Mucosa of gallbladder (tissue), 1 donor: ENCODE results near the gene YRDC. TPM values are rescaled to one million over a fixed set of nuclear protein-coding genes. Genes with fewer than 3 reads are reported as not detected.
"Not testable (repeated sequence)": the region's sequence is repeated elsewhere in the genome, so short reads cannot be mapped to it uniquely, and the experiment has no call there.

ENCODE experiments used
- DNase-seq: peaks from one replicate; pipeline ENCODE4 v3.0.0-alpha.2; 2020; ENCODE audit warnings: low spot score
- total RNA-seq: library from RNA; stranded (reverse); gene quantifications from one replicate; pipeline ENCODE4 v1.2.1, GENCODE V29; 2021
- donor health status: DM: no; HTN: no; CAD: no.

Gene YRDC
- total RNA-seq, 1 donor from 2014 or later, result 11.5 TPM

- not testable (repeated sequence) for DNase-seq
These were observed 36.6 kb downstream of the YRDC start for GRCh38 chr1:37771440-37771839.

- DNase-seq, result no peak
These were observed 40.5 kb downstream of the YRDC start for GRCh38 chr1:37767488-37767887.

- no peak for DNase-seq
These were observed 41.9 kb downstream of the YRDC start for GRCh38 chr1:37765916-37766664.

- DNase-seq, result no peak
These were observed 43.0 kb downstream of the YRDC start, which contains the start of gene EPHA10 for GRCh38 chr1:37764888-37765441. Gene EPHA10, minus strand, starts transcription at chr1:37765120. Its CDS starts 54 bp downstream, at chr1:37765066.

GRCh38 chr1:37764414-37764825 lies 43.6 kb downstream of the YRDC start:
- peak; percentile 26 for DNase-seq

- DNase-seq, result no peak
These were observed 44.1 kb downstream of the YRDC start for GRCh38 chr1:37763791-37764413.

GRCh38 chr1:37762516-37762915 lies 45.5 kb downstream of the YRDC start:
- no peak for DNase-seq

GRCh38 chr1:37761416-37762095 lies 46.5 kb downstream of the YRDC start:
- DNase-seq, result no peak

- DNase-seq, result no peak
These were observed 48.6 kb downstream of the YRDC start for GRCh38 chr1:37759451-37759850.

GRCh38 chr1:37755951-37756560 lies 52.0 kb downstream of the YRDC start:
- DNase-seq, result no peak

- DNase-seq, result no peak
These were observed 52.7 kb downstream of the YRDC start for GRCh38 chr1:37755290-37755689.

GRCh38 chr1:37753473-37754321 lies 54.3 kb downstream of the YRDC start:
- no peak for DNase-seq

Other genes starting within 250 kb of the YRDC start
- 25.6 TPM for gene GNL2, start 212.3 kb downstream of the YRDC start, total RNA-seq
- 6.0 TPM for gene RSPO1, start 173.3 kb downstream of the YRDC start, total RNA-seq
- 2.5 TPM for gene CDCA8, start 115.7 kb downstream of the YRDC start, total RNA-seq
- 8.5 TPM for gene EPHA10, start 43.1 kb downstream of the YRDC start, total RNA-seq
- 6.9 TPM for gene MANEAL, start 14.4 kb downstream of the YRDC start, total RNA-seq
- gene C1orf122, start 418 bp downstream of the YRDC start, total RNA-seq, result 69.6 TPM
- gene MTF1, start 51.4 kb upstream of the YRDC start, total RNA-seq, result 18.6 TPM
- 25.8 TPM for gene INPP5B, start 138.8 kb upstream of the YRDC start, total RNA-seq
- 39.0 TPM for gene SF3A3, start 181.8 kb upstream of the YRDC start, total RNA-seq
- gene FHL3, start 197.3 kb upstream of the YRDC start, total RNA-seq, result 11.2 TPM
- 17.7 TPM for gene UTP11, start 204.5 kb upstream of the YRDC start, total RNA-seq
- gene POU3F1, start 238.6 kb upstream of the YRDC start, total RNA-seq, result 0.09 TPM